ENCODE data around the gene SMIM1.
A peak's percentile ranks its signal among the peaks of the same experiment; 100 is the strongest.

SMIM1 gene

DNA sequence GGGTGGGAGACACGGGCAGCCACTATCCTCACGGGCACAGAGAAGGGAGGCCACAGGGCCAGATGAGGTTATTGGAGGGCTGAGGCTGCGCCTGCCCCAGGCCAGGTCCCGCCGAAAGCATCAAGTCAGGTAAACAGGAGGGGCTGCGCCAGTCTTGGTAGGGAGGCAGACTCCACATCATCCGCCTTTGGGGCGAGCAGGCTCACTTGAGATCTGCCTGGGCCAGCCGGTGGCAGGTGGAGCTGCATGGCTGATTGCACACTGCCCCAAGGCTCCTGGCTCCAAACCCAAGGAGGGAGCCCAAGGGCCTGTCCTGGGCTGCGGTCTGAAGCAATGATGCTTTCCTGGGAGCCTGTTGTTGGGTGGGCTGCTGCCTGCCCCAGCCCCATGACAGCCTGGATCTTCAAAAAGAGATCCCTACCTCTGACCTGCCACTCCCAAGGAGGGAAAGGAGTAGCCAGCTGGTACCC, 4.6 kb downstream of the SMIM1 start:
- no peak for DNase-seq (ENCODE audit: low read depth in 3 of 3)

DNA sequence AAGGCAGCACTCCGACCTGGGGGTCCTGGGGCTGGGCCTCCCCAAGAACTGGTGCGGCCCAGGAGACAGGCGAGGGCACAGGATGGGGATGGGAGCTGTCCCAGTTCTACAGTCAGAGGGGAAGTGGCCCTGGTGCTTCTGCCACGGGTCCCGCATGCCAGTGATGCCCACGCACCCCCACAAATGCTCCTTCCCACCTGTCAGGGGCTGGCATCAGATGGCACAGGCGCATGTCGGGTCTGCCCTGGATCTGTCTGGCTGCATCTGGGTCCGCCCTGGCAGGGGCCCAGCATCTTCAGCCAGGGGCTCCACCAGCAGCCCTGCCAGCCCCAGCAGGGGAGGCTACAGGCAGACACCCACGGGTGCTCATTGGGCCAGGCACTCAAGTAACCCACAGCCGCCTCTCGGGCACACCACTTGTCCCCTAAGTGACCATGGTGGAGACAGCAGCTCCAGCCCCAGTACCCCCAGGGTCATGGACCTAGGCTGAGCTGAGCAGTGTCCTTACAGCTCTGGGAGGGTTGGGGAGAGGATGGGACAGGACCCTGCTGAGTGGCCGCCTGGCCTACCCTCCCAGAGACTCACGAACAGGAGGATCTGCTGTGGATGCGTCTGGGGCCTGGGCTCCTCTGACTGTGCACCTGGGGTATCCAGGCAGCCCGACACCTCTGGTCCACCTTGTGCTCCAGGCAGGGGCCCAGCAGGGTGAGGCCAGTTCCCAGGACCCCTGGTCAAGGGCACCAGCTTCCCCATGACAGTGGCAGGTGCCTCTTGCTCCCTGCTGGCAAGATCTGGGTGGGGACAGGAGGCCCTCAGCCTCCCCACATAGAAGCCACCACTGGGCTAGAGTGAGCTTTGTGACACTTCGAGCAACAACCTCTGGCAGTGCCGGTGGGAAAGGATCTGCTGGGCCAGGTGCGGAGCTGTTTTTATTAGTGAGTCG, 5.4 kb downstream of the SMIM1 start:
- no peak for DNase-seq (ENCODE audit: low read depth in 3 of 3)

DNA sequence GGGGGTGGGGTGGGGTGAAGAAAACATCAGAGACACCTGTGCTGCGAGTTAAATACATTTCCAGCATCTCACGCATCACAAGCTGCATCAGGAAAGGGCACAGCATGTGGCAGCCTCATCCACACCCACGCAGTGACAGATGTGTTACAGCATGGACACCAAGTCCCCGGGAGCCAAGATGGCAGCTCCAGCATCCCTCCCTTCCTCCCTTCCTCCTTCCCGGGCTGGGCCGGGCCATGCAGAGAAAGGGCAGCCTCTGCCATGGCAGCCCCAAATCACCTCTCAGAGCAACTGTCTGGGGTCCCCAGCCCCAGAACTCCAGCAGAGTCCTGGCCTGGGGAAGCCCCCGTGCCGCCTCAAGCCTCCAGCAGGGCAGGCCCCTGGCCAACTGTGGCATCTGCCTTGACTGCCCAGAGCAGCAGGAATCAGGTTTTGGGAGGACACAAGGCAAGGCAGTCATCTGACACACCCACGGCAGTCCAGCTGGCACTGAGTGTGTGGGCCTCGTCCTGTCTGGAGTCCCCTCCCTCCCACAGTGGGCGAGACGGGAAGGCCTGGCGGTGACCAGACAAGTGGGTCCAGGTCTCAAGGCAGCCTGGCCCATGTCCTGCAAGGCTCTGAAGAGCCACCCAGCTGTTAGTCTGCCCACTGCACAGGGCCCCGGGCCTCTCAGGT, 6.2 kb downstream of the SMIM1 start:
- no peak for DNase-seq (ENCODE audit: low read depth in 3 of 3)

DNA sequence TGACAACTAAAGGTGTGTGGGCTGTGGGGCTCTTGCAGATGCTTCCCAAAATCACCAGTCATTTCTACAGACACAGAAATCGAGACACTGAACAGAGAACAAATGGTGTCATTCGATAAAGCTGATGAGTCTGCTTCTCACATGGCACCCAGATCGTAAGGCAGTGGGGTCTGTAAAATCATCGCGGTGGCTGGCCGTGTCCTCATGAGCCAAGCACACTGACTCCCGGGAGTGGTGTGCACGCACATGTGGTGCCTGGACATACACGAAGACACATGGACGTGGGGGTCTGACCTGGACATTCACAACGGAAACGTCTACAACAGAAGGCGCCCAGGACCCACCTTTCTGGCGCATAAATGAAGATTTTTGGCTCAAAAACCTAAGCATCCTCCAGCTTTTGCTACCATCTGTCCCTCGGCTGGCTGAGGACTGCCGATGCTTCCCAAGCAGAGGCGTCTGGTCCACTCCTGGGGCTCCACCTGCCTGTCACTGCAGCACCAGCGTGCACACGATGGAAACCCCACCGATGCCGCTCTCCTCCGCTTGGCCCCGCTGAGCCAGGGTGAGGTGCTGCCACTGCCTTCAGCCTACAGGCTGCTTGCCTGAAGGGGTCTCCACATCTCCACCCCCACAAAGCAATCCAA, 6.8 kb downstream of the SMIM1 start:
- no peak for DNase-seq (ENCODE audit: low read depth in 3 of 3)

DNA sequence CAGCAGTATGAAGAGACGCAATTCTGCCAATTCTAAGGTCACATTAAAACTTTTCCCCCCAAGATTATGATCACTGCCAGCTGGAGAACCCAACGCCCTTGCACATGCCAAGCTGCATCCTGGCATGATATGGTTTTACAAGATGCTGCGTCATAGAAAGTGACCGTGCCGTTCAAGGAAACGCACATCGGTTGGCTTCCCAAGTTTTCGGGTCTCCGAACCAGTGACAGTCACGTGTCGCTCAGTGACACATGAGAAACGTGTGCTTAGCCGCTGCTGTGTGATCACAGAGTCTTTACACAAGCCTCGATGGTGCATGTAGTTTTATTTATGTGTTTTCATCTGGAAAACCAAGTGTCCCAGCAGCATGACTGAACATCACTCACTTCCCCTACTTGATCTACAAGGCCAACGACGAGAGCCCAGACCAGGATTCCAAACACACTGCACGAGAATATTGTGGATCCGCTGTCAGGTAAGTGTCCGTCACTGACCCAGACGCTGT, 7.4 kb downstream of the SMIM1 start:
- DNase-seq (ENCODE audit: low read depth in 3 of 3), result no peak

DNA sequence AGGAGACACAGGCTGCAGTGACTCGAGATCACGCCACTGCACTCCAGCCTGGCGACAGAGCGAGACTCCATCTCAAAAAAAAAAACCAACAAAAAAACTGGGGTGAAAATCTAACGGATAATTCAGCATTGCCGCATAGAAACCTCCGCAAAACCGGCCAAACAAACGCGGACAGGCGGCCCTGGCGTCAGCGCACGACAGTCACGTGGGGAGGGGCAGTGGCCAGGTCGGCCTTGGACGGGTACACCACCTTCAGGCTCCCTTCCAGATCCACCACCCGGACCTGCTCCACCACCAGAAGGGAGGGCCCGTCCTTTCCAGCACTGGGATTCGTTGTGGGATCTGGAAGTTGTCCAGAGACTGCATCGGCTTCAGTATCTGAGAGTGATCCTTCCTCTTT, 8.4 kb downstream of the SMIM1 start:
- DNase-seq (ENCODE audit: low read depth in 3 of 3), result no peak

DNA sequence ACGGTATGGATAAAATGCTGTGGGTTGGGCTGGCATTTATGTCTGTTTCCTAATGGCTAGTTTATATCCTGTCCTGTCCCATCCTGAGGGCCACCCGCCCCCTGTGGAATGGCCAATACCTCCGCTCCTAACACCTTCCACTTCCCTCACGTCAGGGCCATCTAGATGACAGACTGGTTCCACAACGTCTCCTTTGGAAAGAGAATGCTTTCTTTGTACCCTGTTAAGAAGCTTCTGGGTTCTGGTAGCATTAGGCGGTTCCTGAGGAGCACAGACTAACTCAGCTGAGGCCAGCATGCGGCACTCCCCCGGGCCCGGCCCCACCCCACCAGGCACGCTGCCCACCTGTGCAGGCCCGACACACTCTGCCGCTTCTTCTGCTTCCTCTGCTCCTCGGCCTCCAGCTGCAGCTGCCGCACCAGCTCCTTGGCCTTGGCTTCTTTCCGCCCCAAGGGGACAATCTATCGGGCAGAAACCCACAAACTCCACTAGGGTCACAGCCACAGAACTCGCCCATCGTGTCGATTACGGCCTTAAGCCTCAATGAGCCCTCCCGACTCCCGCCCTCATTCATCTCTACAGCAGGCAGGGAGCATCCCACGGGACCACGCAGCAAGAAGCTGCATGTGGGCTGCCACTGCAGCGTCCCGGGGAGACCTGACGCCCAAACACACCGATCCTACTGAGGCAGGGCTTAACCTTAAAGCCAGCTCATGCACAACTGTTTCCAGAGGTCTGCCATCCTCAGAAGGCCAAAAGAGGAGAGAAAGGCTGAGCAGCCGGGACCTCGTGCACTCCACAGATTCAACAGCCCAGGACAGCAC, 11.3 kb downstream of the SMIM1 start:
- DNase-seq (ENCODE audit: low read depth in 3 of 3), result no peak

DNA sequence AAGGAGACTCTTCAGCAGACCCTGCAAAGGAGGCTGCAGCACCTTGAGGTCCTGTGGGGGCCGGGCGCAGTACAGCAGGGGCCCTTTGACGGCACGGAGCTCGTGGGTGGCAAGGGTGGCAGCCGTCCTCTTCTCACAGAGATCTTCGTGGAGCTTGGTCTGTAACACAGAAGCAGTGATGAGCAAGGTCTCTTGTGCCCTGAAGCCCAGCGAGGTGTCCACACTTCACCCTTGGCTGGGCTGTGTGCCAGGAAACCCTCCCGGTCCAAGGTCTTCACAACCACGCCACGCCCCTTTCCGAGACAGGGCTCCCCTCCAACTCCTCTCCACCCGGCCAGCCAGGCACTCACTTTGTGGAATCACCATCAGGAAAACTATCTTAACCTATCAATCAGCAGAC, 12.5 kb downstream of the SMIM1 start:
- no peak for DNase-seq (ENCODE audit: low read depth in 3 of 3)

DNA sequence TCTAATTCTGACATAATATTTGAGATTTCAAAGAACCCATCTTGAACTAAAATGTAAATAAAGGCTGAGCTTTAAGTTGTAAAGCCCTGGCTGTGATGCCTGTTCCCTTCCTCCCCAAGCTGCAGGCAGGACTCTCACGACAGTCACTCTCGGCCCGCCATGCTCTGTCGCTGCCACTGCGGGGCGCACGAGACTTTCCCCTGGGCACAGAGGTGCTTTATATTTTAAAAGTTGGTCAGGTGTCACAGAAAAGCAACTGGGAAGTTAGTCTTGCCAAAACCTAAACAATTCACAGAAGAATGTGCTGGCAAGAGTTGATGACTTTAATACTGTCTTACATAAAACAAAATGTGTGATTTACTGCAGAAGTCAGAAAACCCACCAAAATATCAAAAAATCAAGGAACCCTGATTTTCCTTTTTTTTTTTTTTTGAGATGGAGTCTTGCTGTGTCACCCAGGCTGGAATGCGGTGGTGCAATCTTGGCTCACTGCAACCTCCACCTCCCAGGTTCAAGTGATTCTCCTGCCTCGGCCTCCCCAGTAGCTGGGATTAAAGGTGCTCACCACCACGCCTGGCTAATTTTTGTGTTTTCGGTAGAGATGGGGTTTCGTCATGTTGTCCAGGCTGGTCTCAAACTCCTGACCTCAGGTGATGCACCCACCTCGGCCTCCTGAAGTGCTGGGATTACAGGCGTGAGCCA, 13.1 kb downstream of the SMIM1 start:
- DNase-seq (ENCODE audit: low read depth in 3 of 3), result no peak

DNA sequence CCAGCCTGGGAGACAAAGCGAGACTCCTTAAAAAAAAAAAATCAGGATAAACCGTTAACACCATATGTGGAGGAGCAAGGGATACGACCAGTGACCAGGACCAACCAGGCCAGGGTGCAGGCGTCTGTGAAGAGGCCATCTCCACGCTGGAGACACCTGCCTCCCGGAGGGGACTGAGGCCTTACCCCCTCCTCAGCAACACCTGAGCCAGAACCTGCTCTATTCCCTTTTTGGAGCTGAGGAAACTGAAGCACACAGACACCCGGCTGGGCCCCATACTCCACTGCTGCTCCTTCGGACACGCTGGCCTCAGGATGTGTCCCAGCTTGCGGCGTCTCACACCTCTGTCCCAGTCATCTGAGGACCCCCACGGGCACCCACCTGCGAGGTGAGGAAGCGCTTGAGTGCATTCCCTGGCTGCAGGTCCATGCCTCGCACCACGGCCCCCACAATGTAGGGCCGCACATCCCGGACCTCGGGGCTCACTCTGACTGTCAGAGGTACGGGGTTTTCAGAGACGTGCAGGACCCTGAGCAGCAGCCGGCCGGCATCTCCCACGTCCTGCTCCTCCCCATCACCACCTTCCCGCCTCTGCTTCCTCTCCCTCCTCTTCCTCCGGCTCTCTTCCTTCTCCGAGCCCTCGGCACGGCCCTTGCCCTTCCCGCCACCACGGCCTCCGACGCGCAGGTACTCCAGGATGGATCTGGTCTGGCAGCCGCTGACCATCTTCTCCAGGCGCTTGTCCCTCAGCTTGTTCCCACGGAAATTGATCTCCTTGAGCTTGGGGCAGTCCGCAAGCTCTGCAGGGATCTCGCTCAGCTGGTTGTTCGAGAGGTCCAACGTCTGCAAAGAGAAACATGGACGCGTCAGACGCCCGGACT, 14.2 kb downstream of the SMIM1 start:
- no peak for DNase-seq (ENCODE audit: low read depth in 3 of 3)

DNA sequence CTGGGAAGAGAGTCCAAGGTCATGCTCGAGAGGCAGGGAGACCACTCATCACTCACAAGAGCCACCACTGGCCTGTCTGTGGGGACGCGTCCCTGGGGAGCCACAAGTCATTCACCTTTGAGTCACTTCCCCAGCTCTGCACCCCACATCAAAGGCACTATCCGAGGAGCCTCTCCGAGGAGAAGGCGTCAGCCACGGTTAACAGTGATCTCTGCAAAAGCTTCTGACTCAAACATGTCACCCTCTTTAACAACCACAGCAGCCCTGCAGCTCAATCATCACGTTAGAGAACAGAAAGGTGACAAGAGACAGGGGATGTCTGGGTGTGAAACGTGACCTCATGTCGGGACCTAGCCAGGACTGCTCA, 14.8 kb downstream of the SMIM1 start:
- peak in 2 of 3 donors; percentile 33 to 63 for DNase-seq (ENCODE audit: low read depth in 3 of 3)

DNA sequence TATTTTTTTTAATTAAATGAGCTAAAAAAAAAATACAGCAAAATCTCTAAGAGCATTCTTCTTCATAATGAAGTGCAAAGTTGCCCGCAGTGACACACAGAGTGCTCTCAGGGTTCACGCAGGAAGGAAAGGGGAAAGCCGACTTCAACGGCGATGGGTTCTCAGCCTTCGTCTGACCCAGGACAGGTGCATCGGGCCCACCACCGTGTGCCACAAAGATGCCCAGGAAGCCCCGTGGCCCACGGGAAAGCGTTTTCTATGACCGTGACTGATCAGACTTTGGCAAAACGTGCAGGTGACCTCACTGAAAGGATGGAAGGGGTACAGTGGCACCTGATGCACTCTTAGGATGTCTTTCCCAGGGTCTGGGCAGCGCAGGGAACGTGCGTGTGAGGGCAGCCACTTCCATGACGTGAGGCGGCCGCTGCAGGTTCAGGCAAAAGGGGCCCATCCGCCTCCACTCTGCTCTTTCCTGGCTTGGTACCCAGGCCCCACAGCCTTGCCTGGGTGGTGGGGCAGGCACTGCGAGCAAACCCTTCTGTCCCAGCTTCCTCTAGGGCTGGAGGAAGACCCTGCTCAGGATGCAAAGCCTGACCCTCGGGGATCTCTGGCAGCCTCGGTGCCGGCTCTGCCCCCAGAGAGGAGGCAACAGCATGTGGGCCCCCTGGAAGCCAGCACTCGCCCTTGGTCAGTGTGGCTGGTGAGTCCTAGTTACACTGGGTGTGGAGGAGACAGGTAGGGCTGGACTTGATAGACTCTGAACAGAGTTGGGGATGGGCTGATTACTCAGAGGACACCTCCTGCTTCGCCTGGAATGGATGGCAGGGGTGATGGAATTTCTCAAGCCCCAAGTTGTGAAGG, 15.4 kb downstream of the SMIM1 start:
- DNase-seq (ENCODE audit: low read depth in 3 of 3), result no peak

DNA sequence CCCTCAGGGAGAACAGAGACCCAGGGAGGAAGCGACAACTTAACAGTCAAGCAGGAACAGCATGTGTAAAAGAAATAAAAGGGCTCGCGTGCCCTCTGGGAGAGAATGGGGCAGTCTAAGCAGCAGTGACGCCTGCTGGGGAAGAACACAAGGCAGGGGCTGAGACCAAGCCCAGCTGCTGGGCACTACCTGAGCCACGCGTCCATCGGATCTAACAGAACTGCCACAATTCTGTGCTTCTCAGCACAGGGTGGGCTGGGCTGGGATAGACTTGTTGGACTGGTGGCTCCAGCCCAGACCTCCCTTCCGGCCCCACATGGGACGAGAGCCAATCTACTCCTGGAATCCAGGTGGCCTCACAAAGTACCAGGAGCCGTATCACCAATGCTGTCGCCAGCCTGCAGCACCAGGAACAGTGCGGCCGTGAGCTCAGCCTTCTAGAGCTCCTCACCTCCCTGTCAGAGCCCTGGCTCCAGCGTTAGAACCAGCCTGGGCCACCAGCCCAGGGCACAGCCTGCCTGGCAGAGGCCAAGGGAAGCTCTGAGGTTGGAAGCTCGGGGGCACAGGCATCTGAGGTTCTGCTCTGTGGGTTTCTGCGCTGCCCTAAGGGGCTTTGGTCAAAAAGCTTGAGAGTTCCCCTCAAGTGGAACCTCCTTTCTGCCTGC, 16.3 kb downstream of the SMIM1 start:
- no peak for DNase-seq (ENCODE audit: low read depth in 3 of 3)

DNA sequence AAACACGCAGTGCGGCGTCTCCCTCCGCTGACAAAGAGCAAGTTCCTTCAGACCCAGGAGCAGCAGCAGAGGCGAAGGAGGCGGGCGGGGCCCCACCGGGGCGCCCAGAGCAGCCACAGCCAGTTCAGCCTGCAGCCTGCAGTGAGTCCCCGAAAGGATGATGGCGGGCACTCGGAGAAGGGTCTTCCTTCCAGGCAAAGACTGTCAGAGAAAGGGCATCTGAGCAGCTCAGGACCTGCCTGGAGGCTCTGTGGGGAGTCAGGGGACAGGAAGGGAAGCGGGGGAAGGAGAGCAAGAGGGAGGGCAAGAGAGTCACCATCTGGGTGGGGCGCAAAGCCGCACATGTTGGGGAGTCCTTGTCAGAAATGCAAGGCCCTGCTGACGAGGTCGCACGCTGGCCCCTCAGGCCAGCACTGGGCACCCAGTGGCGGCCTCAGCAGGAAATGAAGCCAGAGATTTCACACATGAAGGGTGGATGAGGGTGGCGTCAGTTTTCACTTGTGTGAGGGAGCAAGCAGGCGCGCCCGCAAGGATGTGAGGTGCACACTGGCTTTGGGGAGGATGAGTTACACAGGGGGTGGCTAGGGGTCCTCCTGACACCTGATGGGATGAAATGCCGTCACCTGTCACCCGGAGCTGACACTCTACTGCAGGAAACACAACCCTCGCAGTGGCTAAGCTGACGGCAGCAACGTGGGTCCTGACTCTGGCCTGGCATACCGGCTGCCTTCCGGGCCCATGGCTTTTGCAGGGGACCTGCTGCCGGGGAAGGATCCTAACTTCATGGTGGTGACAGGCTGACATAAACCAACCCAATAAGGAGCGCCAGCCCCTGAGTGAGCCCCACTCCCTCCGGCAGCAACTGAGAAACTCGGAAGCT, 17.1 kb downstream of the SMIM1 start:
- DNase-seq (ENCODE audit: low read depth in 3 of 3), result no peak

DNA sequence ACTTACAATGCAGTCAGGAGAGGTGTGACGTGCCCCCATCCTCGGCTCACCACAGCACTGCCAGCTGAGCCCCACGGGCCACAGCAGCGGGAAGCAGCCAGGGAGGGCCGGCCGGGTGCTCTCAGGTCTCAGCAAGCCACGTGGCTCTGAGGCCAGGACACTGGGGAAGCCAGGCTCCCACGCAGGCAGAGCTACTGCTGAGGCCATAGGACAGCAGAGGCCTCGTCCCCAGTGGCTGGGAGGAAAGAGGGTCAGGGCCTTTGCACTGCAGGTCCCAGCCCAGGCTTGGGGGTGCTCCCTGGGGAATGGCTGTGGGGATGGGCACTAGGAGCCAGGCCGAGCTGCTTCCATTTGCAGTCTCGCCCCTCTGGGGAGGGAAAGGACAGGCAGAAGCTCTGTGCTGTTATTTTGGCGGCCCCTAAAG, 18.0 kb downstream of the SMIM1 start:
- DNase-seq (ENCODE audit: low read depth in 3 of 3), result no peak

DNA sequence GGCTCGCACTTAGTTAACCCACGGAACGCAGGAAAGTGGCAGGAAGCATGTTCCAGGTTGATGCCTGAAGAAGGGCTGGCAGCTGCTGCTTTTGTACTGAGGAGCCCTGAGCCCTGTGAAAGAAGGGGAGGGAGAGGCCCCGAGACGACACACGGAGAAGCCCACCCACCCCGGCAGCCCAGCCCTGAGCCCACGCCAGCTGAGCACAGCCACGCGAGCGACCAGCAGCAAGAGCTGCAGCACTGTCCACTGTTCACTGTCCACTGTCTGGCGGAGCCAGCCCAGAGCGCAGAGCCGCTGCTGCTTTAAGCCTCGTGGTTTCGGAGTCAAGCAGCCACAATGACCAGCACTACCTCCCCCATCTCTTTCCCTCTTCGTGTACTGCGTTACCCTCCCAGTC, 18.4 kb downstream of the SMIM1 start:
- no peak for DNase-seq (ENCODE audit: low read depth in 3 of 3)

DNA sequence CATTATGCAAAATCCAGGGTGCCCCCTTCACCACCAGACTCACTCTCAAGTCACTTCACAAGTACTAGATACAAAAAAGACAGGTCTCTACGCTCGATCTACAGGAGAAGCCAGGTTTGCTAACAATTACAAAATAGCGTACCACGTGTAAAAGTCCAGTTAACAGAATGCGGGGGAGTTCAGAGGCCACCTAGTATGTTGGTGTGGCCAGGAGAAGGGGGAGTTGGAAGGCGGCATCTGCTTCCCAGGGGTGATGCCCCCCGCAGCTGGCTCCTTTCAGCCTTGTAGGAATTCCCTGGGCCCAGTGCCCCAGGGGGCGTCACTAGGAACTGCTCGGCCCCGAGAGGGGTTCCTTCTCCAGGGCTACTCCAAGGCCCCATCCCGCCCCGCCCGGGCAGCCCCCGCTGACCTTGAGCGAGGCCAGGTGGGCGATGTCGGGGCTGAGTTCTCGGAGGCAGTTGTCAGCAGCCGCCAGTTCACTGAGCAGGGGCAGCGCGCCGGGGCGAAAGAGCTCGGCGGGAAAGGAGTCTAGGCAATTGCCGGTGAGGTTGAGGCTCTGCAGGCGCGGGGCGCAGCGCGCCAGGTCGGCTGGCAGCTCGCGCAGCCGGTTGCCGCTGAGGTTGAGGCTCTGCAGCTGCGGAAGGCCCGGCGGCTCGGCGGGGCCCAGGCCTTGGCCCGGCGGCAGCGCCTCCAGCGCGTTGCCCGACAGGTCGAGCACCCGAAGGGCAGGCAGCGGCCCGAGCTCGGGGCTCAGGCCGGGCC, 23.1 kb downstream of the SMIM1 start:
- DNase-seq (ENCODE audit: low read depth in 3 of 3), result no peak
